Measurements from ENCODE around the gene OR52H1. TPM values are rescaled to one million over a fixed set of nuclear protein-coding genes. Genes with fewer than 3 reads are reported as not detected.
A peak's percentile ranks its signal among the peaks of the same experiment; 100 is the strongest.

OR52H1 gene
- total and polyA plus RNA-seq, 9 of the 15 experiments (the other 6 are each of a cell fraction or from before 2014, with no cell fraction given): 0.15 TPM; not detected in 8

- no peak for TF ChIP-seq VEZF1 (CRISPR knock-in tag; IDR thresholded peaks at IDR 0.05)
- peak; percentile 73; the same call in 1 of the 2 replicates for TF ChIP-seq SOX6 (IDR thresholded peaks at IDR 0.05)
- no peak for TF ChIP-seq ADNP (tag; IDR thresholded peaks at IDR 0.05)
- no peak for TF ChIP-seq FUS (optimal IDR thresholded peaks at IDR 0.05; ENCODE audit: low read depth, low read length)
- peak; percentile 94 to 96; a peak in 3 of 4 replicates for TF ChIP-seq KDM1A (IDR thresholded peaks at IDR 0.05)
- TF ChIP-seq ZBTB49 (CRISPR knock-in tag; IDR thresholded peaks at IDR 0.05; ENCODE audit: borderline replicate concordance): no peak
- peak; percentile 90 to 96; a peak in 3 of 4 replicates for TF ChIP-seq UBTF (IDR thresholded peaks at IDR 0.05; ENCODE audit: borderline replicate concordance in 1 of 2, low read depth in 2 of 2, low read length in 2 of 2)
- TF ChIP-seq E2F4 (CRISPR knock-in tag; IDR thresholded peaks at IDR 0.05; ENCODE audit: low read depth): no peak
- peak in 1 of 3 experiments; percentile 71; a peak in 2 of 6 replicates for TF ChIP-seq ZBTB11 (CRISPR knock-in tag; IDR thresholded peaks at IDR 0.05)
- TF ChIP-seq ZNF408 (CRISPR knock-in tag; IDR thresholded peaks at IDR 0.05; ENCODE audit: low read depth): no peak
- no peak for TF ChIP-seq SNRNP70 (optimal IDR thresholded peaks at IDR 0.05; ENCODE audit: low read depth, low read length)
- no peak for TF ChIP-seq ZNF830 (CRISPR knock-in tag; IDR thresholded peaks at IDR 0.05)
- TF ChIP-seq ZNF395 (CRISPR knock-in tag; IDR thresholded peaks at IDR 0.05): peak; percentile 31; the same call in 1 of the 2 replicates
These were observed 48.4 kb upstream of the OR52H1 start, which contains the start of gene TRIM6 (continued) for GRCh38 chr11:5596607-5597201.
